Lung (tissue), 12 donors: ENCODE results near the gene OSM. TPM values are rescaled to one million over a fixed set of nuclear protein-coding genes. Genes with fewer than 3 reads are reported as not detected.

ENCODE experiments used
- ATAC-seq: fragments of 200-7000 bp; cut with Tn5 transposase; one replicate; pipeline ENCODE4 v1.9.1; 2020; ENCODE audit warnings: moderate number of reproducible peaks; ENCODE audit not compliant: insufficient read depth, low FRiP score
- DNase-seq, 3 donors: peaks; one replicate each; pipeline ENCODE4 v3.0.0-alpha.2; 2013 to 2017
- H3K27ac ChIP-seq, 2 donors: one replicate each; pipeline ENCODE4 v1.5.1; 2013; ENCODE audit warnings: mild to moderate bottlenecking in 2 of 2, moderate library complexity in 2 of 2, control low read depth in 1 of 2, inconsistent platforms in 1 of 2, low read depth in 1 of 2, low read length in 1 of 2
- H3K27me3 ChIP-seq, 3 donors: one replicate each; pipeline ENCODE4 v1.5.1; 2013; ENCODE audit warnings: low read length in 2 of 3; ENCODE audit not compliant: control insufficient read depth in 3 of 3, insufficient read depth in 3 of 3
- H3K36me3 ChIP-seq, 4 donors: one replicate each; pipeline ENCODE4 v1.5.1; 2013; ENCODE audit warnings: low read length in 4 of 4, mild to moderate bottlenecking in 1 of 4, moderate library complexity in 1 of 4; ENCODE audit not compliant: control insufficient read depth in 4 of 4, insufficient read depth in 4 of 4
- H3K4me1 ChIP-seq, 5 donors: one replicate each; pipeline ENCODE4 v1.5.1; 2013; ENCODE audit warnings: low read length in 5 of 5, mild to moderate bottlenecking in 2 of 5, moderate library complexity in 1 of 5; ENCODE audit not compliant: control insufficient read depth in 5 of 5, insufficient read depth in 5 of 5
- H3K4me3 ChIP-seq: one replicate; pipeline ENCODE4 v1.5.1; 2013; ENCODE audit warnings: mild to moderate bottlenecking, control low read depth, moderate library complexity
- H3K9ac ChIP-seq, 2 donors: one replicate each; pipeline ENCODE4 v1.5.1; 2013; ENCODE audit warnings: low read length in 2 of 2, control low read depth in 1 of 2; ENCODE audit not compliant: insufficient read depth in 1 of 2
- H3K9me3 ChIP-seq, 4 donors: one replicate each; pipeline ENCODE4 v1.5.1; 2013; ENCODE audit warnings: low read length in 3 of 4, mild to moderate bottlenecking in 1 of 4, moderate library complexity in 1 of 4; ENCODE audit not compliant: control insufficient read depth in 4 of 4, insufficient read depth in 3 of 4
- CTCF ChIP-seq: IDR thresholded peaks from 2 replicates; pipeline ENCODE4 v1.5.1; 2012; ENCODE audit warnings: mild to moderate bottlenecking; ENCODE audit errors: control extremely low read depth, extremely low read depth
- WGBS, 2 donors: extraction: QIAGEN DNeasy Blood & Tissue Kit; methylation state at CpG; one replicate each; pipeline ENCODE4 v1.1.7; 2013; 5-methylcytosine and 5-hydroxymethylcytosine counted together
- polyA plus RNA-seq, 2 donors: library from polyadenylated mRNA; stranded (reverse); fragments of 200-250 nt; gene quantifications; one replicate each; pipeline ENCODE4 v1.2.1, GENCODE V29; 2013
- total RNA-seq, 2 donors: library from RNA; depleted of rRNA in 1 of 2; stranded (reverse); fragments of >200 nt in 1 of 2; gene quantifications; one replicate each; pipeline ENCODE4 v1.2.1, GENCODE V29; 2014 to 2021
- donor health status: control.
- donor health status: control.
- donor health status: Bipolar disorder and iron deficiency.
- donor health status: healthy.
- donor health status: DM: yes; HTN: yes; CAD: no.

OSM gene
- total and polyA plus RNA-seq, 4 donors: 0.57 to 33.2 (median 2.5) TPM

DNA sequence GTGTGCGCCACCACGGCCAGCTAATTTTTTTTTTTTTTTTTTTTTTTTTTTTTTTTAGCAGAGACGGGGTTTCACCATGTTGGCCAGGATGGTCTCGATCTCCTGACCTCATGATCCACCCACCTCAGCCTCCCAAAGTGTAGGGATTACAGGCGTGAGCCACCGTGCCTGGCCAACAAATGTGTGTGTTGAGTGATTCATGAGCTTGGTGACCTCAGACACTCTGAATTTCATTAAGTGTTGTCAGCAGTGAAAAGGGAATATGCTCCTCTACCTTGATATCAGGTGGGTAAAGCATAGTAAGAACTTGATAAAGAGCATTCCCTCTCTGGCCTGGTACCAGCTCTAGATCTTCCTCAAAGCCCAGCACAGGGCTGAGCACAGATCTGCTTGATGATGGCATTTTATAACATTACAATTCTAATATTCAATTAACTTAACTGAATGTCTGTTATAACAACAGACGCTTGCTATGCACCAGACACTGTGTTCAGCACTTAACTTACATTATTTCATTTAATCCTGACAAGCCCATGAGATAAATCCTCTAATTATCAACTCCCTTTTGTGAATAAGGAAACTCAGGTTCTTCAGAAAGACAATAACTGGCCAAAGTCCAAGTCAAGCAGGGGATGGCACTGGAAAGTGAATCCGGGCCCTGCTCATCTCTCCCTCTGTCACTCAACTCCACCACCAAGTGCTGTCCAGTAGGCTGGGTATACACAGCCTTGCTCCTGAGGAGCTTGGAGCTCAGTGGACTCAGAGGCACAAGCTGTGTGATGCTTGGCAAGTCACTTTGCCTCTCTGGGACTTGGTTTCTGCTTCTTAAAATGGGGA, 47.1 kb upstream of the OSM start:
- H3K4me3 ChIP-seq: no peak overlapping the region
- H3K36me3 ChIP-seq: peaks cover 0 to 4% (median 0%) of the 10 kb centered on the region in 4 donors
- DNase-seq: no peak
- no peak for ATAC-seq
- H3K9ac ChIP-seq: no peak overlapping the region
- WGBS, 2 donors: 79 to 80% methylated on average over 5 to 8 of the region's 8 CpGs
- H3K27ac ChIP-seq: peak overlapping the region in 1 of 2 donors; percentile 58
- no peaks in the 10 kb centered on the region for H3K9me3 ChIP-seq
- H3K4me1 ChIP-seq: peaks cover 11 to 61% (median 18%) of the 10 kb centered on the region in 5 donors
- H3K27me3 ChIP-seq: no peaks in the 10 kb centered on the region
- TF ChIP-seq CTCF: no peak

GRCh38 chr22:30312053-30312452, 45.4 kb upstream of the OSM start:
- Histone ChIP-seq H3K9me3 (no peaks in the 10 kb centered on the region), H3K36me3 (peaks cover 0 to 4% (median 0%) of the 10 kb centered on the region in 4 donors), H3K9ac (no peak overlapping the region), H3K4me1 (peaks cover 11 to 57% (median 18%) of the 10 kb centered on the region in 5 donors), H3K4me3 (no peak overlapping the region), H3K27me3 (no peaks in the 10 kb centered on the region), H3K27ac (peak overlapping the region in 1 of 2 donors; percentile 94)
- 80 to 92% methylated on average over 6 of the region's 6 CpGs for WGBS, 2 donors
- ATAC-seq (no peak), DNase-seq (no peak)
- no peak for TF ChIP-seq CTCF

DNA sequence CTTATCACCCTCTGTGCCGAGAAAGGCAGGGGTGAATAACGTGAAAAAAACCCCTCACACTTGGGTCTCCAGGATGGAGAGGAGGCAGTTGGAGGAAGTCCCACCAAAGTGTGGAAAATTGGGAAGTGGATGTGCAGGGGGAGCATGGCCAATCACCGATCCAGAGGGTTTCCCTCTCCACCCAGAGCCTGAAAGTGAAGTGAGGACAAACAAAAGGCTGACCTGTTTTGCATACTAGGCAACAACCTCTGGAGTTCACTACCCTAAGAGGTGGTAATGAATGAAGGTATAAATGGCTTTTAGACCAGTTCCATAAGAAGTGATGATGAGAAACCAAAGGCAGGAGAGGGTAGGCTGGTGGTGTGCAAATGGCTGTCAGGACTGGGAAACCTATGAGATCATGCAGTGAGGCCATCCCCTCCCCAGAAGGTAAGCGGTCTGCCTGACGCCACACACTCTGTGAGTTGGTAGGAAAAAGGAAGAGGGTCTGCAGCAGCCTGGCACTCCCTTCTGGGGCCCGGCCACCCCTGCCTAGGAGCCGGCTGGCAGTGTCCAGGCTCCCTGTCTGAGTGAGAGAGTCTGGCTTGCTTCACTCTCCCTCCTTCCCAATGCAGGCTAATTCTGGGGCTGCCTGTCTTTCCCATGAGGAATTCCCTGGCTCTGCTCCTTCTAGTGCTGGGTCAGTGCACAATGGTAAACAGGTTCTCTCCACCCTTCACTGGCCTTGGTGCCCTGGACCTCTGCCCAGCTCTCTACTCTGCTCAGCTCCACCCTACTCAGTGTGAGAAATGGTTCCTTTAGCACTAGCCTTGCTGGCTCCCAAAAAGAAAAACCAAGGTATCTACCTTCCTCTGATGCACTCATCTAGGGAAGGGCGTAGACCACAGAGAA, 44.5 kb upstream of the OSM start:
- H3K4me1 ChIP-seq: peaks cover 16 to 54% (median 25%) of the 10 kb centered on the region in 5 donors

More for the DNA sequence above, 44.5 kb upstream of the OSM start:
- peak overlapping the region; percentile 65 to 94 for H3K27ac ChIP-seq
- 37 to 39% methylated on average over 8 of the region's 8 CpGs for WGBS, 2 donors
- H3K36me3 ChIP-seq: peaks cover 0 to 4% (median 0%) of the 10 kb centered on the region in 4 donors
- H3K9me3 ChIP-seq: no peaks in the 10 kb centered on the region
- H3K27me3 ChIP-seq: no peaks in the 10 kb centered on the region
- no peak overlapping the region for H3K4me3 ChIP-seq
- no peak overlapping the region for H3K9ac ChIP-seq
- DNase-seq (peak in 1 of 3 donors; percentile 34), ATAC-seq (peak; percentile 30)
- no peak for TF ChIP-seq CTCF
